Hematopoietic multipotent progenitor cell treated with erythropoietin and hydrocortisone succinate and interleukin-3 and kit ligand, for 4 days (in vitro differentiated cells): Measurements from ENCODE around the gene TTC7B.

Experiments used
- DNase-seq: peaks from one replicate; pipeline ENCODE4 v3.0.0-alpha.2; 2015

TTC7B gene

GRCh38 chr14:90666571-90666970 lies 149.7 kb downstream of the TTC7B start:
- no peak for DNase-seq

GRCh38 chr14:90665321-90666000 lies 150.8 kb downstream of the TTC7B start:
- no peak for DNase-seq

- no peak for DNase-seq
Measured at GRCh38 chr14:90664911-90665310, 151.3 kb downstream of the TTC7B start.

GRCh38 chr14:90663680-90664079 lies 152.6 kb downstream of the TTC7B start:
- no peak for DNase-seq

GRCh38 chr14:90663140-90663539 lies 153.1 kb downstream of the TTC7B start:
- DNase-seq = no peak

GRCh38 chr14:90661866-90662265 lies 154.4 kb downstream of the TTC7B start:
- no peak for DNase-seq

- DNase-seq = peak; percentile 31
Measured at GRCh38 chr14:90660865-90661570, 155.2 kb downstream of the TTC7B start.

GRCh38 chr14:90659156-90659555 lies 157.1 kb downstream of the TTC7B start:
- peak; percentile 17 for DNase-seq

- peak; percentile 94 for DNase-seq
Measured at GRCh38 chr14:90658541-90658967, 157.7 kb downstream of the TTC7B start.

- no peak for DNase-seq
Measured at GRCh38 chr14:90656973-90657372, 159.3 kb downstream of the TTC7B start.

GRCh38 chr14:90655829-90656228 lies 160.4 kb downstream of the TTC7B start:
- no peak for DNase-seq

GRCh38 chr14:90654831-90655276 lies 161.4 kb downstream of the TTC7B start:
- no peak for DNase-seq

- no peak for DNase-seq
Measured at GRCh38 chr14:90652626-90653025, 163.6 kb downstream of the TTC7B start.

- no peak for DNase-seq
Measured at GRCh38 chr14:90651976-90652560, 164.2 kb downstream of the TTC7B start.

- no peak for DNase-seq
Measured at GRCh38 chr14:90651271-90651804, 164.9 kb downstream of the TTC7B start.

- no peak for DNase-seq
Measured at GRCh38 chr14:90649557-90650135, 166.6 kb downstream of the TTC7B start.

- DNase-seq = no peak
Measured at GRCh38 chr14:90649083-90649482, 167.1 kb downstream of the TTC7B start.

GRCh38 chr14:90648421-90648820 lies 167.8 kb downstream of the TTC7B start:
- no peak for DNase-seq

- peak; percentile 58 for DNase-seq
Measured at GRCh38 chr14:90647473-90648005, 168.7 kb downstream of the TTC7B start.

- no peak for DNase-seq
Measured at GRCh38 chr14:90645842-90646443, 170.3 kb downstream of the TTC7B start.

GRCh38 chr14:90644882-90645281 lies 171.3 kb downstream of the TTC7B start:
- peak; percentile 60 for DNase-seq

GRCh38 chr14:90643982-90644670 lies 172.1 kb downstream of the TTC7B start:
- no peak for DNase-seq
